ENCODE results near the gene BSCL2.
"Not testable (repeated sequence)": the region's sequence is repeated elsewhere in the genome, so short reads cannot be mapped to it uniquely, and the experiment has no call there.

BSCL2 gene

DNA sequence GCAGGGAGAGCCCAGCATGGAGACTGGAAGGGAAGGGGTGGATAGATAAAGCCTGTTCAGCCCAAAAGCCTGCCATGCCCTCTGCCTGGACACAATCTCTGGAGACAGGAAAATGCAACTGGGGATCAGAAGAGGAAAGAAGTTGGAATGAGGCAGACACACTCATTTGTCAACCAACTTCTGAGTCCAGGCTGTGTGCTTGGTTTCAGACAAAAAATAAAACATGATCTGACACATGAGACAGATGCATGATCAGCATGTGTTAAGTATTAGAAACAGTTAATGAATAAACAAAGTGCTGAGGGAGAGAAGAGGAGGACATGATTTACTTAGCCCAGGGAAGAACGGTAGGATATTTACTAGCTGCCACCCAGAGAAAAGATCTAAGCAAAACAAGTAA, 18.7 kb downstream of the BSCL2 start:
- no peak for DNase-seq (ENCODE audit: low read depth in 2 of 2, low spot score in 1 of 2)

DNA sequence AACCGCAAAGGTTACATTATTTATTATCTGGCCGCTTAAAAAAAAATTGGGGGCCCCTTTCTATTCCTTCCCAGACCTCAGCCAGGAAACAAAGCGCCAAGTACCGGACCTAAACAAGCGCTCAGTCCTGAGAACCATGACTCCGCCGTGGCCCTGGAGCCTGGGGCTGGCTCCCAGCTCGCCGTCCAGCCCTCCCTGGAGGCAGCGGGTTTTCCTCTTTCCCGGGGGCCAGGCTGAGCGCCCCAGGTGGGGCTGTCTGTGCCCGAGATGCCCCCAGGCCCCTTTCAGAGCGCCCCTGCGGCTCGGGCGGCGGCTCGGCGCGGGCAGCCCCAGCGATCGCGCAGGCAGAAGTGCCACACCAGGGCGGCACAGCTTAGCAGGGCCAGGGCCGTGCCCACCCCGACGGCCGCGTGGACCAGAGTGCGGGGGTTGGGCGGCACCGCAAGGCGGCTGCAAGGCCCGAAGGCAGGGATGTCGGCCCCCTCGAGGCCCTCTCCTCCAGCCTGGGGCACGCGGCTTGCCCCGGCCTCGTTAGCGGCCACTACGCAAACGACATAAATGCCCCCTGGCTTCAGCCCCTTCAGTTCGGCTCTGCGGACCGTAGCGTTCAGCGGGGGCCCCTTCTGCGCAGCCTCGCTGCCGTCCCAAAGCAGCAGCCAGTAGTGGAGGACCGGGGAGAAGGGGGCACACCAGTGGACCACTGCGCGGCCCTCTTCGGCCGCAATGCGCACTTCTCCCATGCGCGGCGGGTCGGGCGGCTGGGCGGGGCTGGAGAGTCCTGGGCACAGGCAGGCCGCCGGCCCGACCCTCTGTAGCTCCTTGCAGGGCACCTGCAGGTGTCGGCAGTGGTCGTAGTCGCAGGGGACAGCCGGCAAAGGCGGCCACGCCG, 19.5 kb downstream of the BSCL2 start:
- DNase-seq (ENCODE audit: low read depth in 2 of 2, low spot score in 1 of 2) = no peak

- DNase-seq (ENCODE audit: low read depth in 2 of 2, low spot score in 1 of 2) = no peak
Measured at GRCh38 chr11:62682518-62682917, 24.7 kb downstream of the BSCL2 start.

DNA sequence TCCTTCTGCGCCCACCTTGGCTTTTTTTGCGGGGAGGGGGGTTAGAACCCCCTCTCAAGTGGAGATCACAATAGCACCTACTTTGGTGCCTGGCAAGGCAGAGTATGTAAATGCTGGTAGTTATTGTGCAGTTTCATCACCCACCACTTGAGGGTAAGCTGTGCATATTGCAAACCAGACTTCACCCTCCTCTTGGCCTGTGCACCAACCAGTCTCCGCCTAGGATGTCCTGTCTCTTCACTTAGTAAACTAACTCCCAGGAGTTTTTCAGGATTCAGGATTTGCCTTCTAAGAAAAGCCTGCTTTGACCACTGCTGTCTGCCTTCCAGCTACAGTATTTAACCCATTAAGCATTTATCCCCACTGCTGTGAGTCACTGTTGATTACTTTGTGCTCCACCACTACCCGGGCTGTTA, 26.4 kb downstream of the BSCL2 start:
- no peak for DNase-seq (ENCODE audit: low read depth in 2 of 2, low spot score in 1 of 2)

DNA sequence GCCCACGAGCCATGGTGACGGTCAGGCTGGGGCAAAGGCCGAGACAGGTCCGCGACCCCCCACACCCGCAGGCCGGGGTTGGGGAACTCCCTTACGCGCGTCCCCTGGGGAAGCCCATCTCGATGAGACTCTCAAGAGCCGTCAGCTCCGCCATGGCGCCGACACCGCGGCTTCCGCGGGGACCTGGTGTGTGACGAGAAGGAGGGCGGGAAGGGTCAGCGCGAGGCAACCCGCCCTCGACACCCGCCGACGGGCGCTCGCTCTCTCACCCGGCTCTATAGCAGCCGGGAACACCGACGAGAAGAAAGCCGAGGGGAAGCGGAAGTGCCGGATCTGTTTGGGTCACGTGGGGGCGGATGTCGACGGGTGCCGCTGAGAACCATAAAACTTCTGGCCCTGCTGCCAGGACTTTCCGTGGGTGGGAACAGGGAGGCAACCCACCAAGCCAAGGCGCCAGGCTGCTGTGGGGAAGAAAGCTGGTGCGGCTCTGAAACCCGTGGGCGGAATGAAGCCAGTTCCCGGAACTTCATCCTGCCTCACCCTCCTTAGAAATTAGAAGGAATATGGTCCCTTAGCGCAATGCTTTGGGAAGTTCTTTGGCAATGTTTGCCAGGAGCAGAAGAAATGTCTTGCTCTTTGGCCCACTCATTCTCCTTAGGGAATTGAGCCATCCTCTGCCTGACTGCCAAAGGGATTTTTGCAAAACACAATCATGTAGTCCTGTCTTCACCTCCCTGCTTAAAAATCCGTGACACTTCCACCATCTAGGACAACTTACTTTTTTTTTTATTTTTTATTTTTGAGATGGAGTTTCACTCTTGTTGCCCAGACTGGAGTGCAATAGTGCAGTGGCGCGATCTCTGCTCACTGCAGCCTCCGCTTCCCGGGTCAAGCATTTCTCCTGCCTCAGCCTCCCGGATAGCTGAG, 28.2 kb downstream of the BSCL2 start, which contains the start of gene UBXN1:
UBXN1 (minus strand) TSS at position 304 of the 927 bp plus-strand sequence; CDS start at position 154, 150 bp downstream.
- peak; percentile 67 to 69 for DNase-seq (ENCODE audit: low read depth in 2 of 2, low spot score in 1 of 2)

DNA sequence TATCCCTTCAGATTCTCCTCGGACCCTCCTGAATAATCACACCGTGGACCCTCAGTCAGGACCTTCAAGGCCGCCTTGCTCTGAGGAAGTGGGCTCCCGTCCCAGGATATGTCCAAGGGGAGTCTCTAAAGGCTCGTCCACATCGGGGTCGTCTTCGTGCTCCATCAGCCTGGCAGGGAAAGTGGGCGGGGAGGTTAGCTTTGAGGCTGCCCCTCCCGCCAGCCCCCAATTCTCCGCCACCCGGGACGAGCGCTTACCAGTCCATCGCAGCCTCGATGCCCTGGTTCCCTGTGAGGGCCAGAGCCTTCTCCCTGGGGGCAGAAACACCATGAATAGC, 28.8 kb downstream of the BSCL2 start:
- DNase-seq (ENCODE audit: low read depth in 2 of 2, low spot score in 1 of 2) = no peak

DNA sequence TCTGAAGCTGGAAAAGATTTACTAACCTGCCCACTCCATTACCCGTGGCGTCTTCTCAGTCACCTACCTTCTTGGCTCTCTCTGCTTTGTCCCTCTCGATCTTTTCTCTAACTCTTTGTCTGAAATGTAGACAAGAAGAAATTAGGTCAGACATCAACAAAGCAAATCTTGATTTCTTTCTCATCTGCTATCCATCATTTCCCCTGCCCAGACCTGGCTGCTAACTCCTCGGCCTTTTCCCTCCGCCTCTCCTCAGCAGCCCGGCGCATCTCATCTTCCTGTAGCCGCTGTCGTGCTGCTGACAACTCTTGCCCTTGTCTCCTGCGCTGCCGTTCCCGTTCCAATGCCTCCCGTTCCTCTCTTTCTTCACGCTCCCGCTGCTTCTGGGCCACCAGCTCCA, 29.5 kb downstream of the BSCL2 start:
- DNase-seq (ENCODE audit: low read depth in 2 of 2, low spot score in 1 of 2) = no peak

- no peak for DNase-seq (ENCODE audit: low read depth in 2 of 2, low spot score in 1 of 2)
Measured at GRCh38 chr11:62677156-62677555, 30.1 kb downstream of the BSCL2 start.

DNA sequence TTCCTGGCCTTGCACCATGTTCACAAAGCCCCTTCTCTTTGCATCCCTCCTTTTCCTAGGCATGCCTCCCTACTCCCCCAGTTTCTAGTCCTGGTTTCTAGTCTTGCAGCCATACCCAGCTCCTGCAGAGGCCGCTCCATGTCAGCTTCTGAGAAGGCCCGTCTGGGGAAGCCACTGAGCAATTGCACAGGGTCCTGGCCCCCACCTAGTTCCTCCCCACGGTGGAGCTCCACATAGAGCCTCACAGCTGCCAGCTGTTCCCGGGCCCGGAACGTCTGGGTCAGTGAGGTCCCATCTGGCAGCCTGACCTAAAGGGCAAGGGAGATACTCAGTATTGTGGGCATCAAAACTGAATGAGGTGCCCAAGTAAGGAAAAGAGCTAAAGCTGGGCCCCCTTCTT, 30.5 kb downstream of the BSCL2 start:
- DNase-seq (ENCODE audit: low read depth in 2 of 2, low spot score in 1 of 2) = no peak

GRCh38 chr11:62675415-62675814, 31.8 kb downstream of the BSCL2 start:
- not testable (repeated sequence) for DNase-seq (ENCODE audit: low read depth in 2 of 2, low spot score in 1 of 2)

DNA sequence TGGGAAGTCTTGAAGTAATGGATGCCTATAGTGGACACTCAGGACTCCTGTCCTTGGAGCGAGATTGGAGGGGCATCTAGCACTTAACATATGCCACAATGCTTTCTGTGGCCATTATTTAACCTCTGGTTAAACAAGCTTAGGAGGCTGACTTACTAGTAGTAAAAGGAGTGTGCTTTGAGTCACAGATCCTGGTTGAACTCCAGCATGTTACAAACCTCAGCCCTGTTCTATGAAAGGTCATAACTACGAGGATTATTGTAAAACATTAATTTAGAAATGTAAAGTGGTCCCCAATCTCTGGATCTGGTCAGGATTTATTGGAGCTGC, 34.1 kb downstream of the BSCL2 start:
- DNase-seq (ENCODE audit: low read depth in 2 of 2, low spot score in 1 of 2) = no peak

DNA sequence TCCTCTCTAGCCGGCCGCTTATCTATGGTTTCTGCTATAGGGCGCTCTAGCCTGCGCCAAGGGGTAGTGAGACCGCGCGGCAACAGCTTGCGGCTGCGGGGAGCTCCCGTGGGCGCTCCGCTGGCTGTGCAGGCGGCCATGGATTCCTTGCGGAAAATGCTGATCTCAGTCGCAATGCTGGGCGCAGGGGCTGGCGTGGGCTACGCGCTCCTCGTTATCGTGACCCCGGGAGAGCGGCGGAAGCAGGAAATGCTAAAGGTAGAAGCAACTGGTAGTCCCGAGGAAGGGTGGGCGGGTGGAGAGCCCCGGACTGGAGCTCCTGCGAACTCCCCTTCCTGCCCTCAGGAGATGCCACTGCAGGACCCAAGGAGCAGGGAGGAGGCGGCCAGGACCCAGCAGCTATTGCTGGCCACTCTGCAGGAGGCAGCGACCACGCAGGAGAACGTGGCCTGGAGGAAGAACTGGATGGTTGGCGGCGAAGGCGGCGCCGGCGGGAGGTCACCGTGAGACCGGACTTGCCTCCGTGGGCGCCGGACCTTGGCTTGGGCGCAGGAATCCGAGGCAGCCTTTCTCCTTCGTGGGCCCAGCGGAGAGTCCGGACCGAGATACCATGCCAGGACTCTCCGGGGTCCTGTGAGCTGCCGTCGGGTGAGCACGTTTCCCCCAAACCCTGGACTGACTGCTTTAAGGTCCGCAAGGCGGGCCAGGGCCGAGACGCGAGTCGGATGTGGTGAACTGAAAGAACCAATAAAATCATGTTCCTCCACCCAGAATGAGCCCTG, 35.4 kb downstream of the BSCL2 start, which contains the start of the genes LBHD1 and UQCC3:
LBHD1 (minus strand) TSS at position 660 of the 782 bp plus-strand sequence. CDS start 2,236 bp downstream, outside the sequence.
UQCC3 (plus strand) TSS at position 66 of the 782 bp plus-strand sequence; CDS start at position 139, 73 bp downstream.
- DNase-seq (ENCODE audit: low read depth in 2 of 2, low spot score in 1 of 2) = peak; percentile 32 to 41

GRCh38 chr11:62671236-62671607, 36.0 kb downstream of the BSCL2 start:
- no peak for DNase-seq (ENCODE audit: low read depth in 2 of 2, low spot score in 1 of 2)

- DNase-seq (ENCODE audit: low read depth in 2 of 2, low spot score in 1 of 2) = no peak
Measured at GRCh38 chr11:62669420-62670161, 37.6 kb downstream of the BSCL2 start.

- DNase-seq (ENCODE audit: low read depth in 2 of 2, low spot score in 1 of 2) = no peak
Measured at GRCh38 chr11:62667460-62667859, 39.8 kb downstream of the BSCL2 start.

- DNase-seq (ENCODE audit: low read depth in 2 of 2, low spot score in 1 of 2) = no peak
Measured at GRCh38 chr11:62666259-62666926, 40.8 kb downstream of the BSCL2 start.

DNA sequence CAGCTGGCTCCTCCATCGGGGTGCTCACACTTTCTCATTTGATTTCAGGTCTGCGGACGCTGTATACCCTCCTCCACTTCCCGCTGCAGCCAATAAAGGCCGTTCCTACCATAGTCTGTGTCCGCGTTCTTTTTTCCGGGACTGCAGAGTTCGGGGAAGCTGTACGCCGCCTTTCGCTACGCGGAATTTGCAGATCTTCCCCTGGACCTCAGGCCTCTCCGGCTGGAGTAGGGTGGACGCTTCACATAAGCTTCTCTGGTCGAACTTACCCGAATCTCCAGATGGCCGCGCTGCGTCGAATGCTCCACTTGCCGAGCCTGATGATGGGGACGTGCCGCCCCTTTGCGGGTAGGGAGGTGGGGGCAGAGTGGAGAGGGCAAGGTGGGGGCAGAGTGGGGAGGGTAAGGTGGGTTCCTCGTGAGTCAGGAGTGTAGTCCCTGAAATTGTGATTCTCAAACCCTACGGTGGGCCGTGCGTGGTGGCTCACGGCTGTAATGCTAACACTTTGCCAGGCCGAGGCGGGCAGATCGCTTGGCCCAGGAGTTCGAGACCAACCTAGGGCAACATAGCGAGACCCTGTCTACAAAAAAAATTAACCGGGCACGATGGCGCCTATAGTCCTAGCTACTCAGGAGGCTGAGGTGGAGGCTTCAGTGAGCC, 41.5 kb downstream of the BSCL2 start:
- peak; percentile 17 to 45 for DNase-seq (ENCODE audit: low read depth in 2 of 2, low spot score in 1 of 2)

- DNase-seq (ENCODE audit: low read depth in 2 of 2, low spot score in 1 of 2) = peak; percentile 93 to 95
Measured at GRCh38 chr11:62665075-62665598, 42.1 kb downstream of the BSCL2 start, which contains the start of the genes C11orf98 and CSKMT. TSS of gene C11orf98 (minus strand) at chr11:62665210. CDS start at chr11:62665169, 41 bp downstream. TSS of gene CSKMT (plus strand) at chr11:62665312. CDS start at chr11:62665880, 568 bp downstream.
